GM10266 (cell line): ENCODE data around the gene B3GNT8.

ENCODE experiments used
- DNase-seq: peaks from one replicate; pipeline ENCODE4 v3.0.0; 2012; ENCODE audit errors: extremely low spot score
- TF ChIP-seq, protein P1 (sequence below): IDR thresholded peaks from 2 replicates; pipeline ENCODE4 v1.5.1; 2012; ENCODE audit warnings: mild to moderate bottlenecking, low read depth; ENCODE audit not compliant: control insufficient read depth, insufficient read depth; ENCODE audit errors: missing control alignments

B3GNT8 gene

DNA sequence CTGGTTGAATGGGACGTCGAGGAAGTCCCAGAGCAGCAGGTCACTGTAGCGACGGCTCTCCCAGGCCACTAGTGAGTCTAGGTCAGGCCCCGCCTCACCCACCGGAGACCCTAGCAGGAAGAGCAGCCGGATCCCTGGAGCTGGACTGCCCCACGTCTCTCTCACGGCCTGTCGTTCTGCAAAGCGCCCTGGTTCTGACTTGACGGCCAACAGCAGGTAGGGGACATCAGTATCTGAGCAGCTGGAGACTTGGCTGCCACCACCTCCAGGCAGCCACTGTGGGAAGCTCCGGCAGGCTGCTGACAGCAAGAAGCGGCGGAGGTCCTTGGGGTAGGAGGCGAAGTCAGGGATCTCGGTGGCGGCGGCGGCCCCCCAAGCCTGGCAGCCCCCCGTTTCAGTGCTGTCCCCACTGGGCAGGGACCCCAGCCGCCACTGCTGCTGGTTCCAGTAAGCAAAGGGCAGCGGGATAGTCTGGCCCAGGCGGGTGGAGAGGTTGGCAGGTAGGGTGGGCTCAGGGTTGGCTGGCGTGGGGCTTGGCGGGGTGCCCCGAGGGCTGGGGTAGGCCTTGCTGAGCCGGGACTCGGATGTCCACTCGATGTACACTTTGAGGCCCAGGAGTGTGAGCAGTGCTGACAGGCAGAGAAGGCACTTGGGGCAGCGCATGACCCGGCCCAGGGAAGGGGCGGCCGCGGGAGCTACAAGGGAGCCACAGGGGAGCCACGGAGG, 895 bp downstream of the B3GNT8 start:
- TF ChIP-seq, protein P1, sequence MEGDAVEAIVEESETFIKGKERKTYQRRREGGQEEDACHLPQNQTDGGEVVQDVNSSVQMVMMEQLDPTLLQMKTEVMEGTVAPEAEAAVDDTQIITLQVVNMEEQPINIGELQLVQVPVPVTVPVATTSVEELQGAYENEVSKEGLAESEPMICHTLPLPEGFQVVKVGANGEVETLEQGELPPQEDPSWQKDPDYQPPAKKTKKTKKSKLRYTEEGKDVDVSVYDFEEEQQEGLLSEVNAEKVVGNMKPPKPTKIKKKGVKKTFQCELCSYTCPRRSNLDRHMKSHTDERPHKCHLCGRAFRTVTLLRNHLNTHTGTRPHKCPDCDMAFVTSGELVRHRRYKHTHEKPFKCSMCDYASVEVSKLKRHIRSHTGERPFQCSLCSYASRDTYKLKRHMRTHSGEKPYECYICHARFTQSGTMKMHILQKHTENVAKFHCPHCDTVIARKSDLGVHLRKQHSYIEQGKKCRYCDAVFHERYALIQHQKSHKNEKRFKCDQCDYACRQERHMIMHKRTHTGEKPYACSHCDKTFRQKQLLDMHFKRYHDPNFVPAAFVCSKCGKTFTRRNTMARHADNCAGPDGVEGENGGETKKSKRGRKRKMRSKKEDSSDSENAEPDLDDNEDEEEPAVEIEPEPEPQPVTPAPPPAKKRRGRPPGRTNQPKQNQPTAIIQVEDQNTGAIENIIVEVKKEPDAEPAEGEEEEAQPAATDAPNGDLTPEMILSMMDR, result no peak

DNA sequence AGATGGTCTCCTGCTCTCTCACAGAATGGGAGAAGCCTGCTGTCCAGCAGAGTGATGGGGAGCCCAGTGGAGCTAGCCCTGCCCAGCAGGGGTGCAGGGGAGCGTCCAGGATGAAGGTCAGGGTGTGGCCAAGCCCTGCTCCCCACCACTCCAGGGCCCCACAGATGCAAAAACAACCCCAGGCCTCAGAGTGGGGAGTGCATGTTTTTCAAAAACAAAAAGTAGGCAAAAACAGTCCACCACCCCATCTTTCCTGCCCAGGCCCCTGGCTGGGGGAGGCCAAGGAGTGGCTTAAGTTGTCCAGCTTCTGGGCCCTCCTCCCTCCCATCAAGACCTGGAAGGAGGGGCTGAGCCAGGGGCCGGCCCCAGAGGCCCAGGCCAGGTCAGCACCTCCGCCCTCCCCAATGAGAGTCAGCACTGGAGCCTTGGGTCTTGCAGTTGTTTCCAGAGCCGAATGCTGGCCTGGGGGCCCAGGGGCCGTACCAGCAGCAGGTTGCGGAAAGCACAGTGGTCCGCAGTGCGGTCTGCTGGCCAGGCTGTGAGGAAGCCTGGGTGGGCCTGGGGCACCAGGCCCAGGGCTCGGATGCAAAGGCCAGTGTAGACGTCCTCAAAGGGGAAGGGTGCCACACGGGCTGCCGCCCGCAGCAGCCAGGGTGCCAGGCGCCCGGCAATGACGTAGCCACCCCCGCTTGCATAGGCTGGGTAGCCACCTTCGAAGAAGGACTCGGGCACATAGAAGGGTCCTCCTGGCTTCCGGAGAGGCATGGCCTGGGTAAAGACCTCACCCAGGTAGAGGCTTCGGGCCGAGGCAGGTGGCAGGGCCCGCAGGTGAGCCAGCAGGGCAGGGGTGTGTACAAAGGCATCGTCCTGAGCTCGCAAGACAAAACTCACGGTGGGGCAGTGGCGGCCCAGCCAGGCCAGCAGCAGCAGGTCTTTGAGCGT, 1.7 kb downstream of the B3GNT8 start:
- no peak for DNase-seq
- TF ChIP-seq, protein P1, result no peak

More for the DNA sequence above, 895 bp downstream of the B3GNT8 start:
- no peak for DNase-seq

DNA sequence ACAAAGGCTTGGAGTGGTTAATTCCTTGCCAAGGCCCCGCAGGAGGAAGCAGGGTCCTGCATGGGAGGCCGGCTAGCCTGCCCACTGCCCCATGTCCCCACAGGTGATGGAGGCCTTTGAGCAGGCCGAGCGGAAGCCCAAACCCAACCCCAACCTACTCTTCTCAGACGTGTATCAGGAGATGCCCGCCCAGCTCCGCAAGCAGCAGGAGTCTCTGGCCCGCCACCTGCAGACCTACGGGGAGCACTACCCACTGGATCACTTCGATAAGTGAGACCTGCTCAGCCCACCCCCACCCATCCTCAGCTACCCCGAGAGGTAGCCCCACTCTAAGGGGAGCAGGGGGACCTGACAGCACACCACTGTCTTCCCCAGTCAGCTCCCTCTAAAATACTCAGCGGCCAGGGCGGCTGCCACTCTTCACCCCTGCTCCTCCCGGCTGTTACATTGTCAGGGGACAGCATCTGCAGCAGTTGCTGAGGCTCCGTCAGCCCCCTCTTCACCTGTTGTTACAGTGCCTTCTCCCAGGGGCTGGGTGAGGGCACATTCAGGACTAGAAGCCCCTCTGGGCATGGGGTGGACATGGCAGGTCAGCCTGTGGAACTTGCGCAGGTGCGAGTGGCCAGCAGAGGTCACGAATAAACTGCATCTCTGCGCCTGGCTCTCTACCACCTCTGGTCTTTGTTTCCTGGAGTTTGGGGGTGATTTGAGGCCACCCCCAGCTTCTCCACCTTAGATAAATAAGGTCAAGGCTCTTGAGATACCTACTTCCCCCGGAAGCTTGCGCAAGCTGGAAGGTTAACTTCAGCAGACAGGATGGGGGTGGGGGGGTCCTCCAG, 2.6 kb downstream of the B3GNT8 start:
- DNase-seq, result no peak
- TF ChIP-seq, protein P1, result no peak

DNA sequence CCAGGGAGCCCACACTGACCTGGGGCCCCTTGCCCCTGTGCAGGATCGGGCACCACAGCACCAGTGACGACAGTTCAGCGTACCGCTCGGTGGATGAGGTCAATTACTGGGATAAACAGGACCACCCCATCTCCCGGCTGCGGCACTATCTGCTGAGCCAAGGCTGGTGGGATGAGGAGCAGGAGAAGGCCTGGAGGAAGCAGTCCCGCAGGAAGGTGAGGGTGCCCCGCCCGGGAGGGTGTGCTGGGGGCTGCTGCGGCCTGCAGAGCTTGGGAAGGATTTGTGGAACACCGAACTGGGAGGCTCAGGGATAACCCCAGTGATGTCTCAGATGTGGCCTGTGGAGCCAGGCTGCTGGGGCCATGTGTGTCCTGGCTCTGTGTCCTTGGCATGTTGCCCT, 4.2 kb downstream of the B3GNT8 start:
- no peak for DNase-seq
- TF ChIP-seq, protein P1, result no peak

DNA sequence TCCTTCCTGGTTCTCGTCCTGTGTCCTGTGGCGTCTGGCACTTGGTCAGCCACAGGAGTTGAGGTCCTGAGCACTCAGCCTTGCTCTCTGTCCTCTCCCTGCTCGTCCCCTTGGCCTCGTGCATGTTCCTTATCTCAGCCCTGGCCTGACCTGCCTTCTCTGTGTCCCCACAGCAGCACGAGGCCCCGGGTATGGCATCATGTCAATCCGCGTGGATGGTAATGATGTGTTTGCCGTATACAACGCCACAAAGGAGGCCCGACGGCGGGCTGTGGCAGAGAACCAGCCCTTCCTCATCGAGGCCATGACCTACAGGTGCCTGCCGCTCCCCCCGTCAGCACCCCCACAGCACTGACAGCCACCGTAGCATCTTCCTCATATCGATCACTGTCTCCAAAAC, 4.7 kb downstream of the B3GNT8 start:
- DNase-seq, result no peak
- TF ChIP-seq, protein P1, result no peak

DNA sequence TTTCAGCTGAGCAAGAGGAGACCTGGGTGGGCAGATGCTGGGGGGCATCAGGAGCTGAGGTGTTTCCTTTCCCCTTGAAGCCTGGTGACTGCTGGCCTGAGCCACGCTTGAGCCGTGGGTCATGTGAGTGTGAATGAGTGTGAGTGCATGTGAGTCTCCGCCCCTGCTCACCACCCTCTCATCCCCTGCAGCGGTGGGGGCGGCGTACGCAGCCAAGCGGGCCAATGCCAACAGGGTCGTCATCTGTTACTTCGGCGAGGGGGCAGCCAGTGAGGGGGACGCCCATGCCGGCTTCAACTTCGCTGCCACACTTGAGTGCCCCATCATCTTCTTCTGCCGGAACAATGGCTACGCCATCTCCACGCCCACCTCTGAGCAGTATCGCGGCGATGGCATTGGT, 5.2 kb downstream of the B3GNT8 start:
- TF ChIP-seq, protein P1, result no peak
- no peak for DNase-seq
